K562 (cell line): ENCODE results near the gene ALDH8A1. TPM values are rescaled to one million over a fixed set of nuclear protein-coding genes. Genes with fewer than 3 reads are reported as not detected.

ENCODE experiments used
- ATAC-seq: fragments of 200-7000 bp; cut with Tn5 transposase; 3 replicates; pipeline ENCODE4 v1.9.1; 2020; ENCODE audit warnings: moderate library complexity
- BruUV-seq: library from RNA; stranded (reverse); fragments of 400-500 nt; replicated peaks from 2 replicates; lab custom pipeline; 2021; lab: Mats Ljungman, UMichigan
- CTCF ChIA-PET: fragments of 300-600 bp; formaldehyde crosslinking; extraction: SDS; loops from one replicate; lab custom pipeline; 2021; ENCODE audit warnings: low intra/inter-chr PET ratio; lab: Yijun Ruan, JAX
- POLR2A ChIA-PET: fragments of 300-600, 350-650 bp; sonication (Branson Sonifier 250); formaldehyde crosslinking; extraction: SDS; loops from one replicate; lab custom pipeline; 2021; ENCODE audit warnings: antibody characterized with exemption, inconsistent platforms; lab: Yijun Ruan, JAX
- DNase-seq, 4 experiments: peaks; one replicate each; pipeline versions ENCODE4 v3.0.0 to v3.0.0-alpha.2; 2011 to 2018; ENCODE audit warnings: low spot score in 3 of 4, mixed read lengths in 3 of 4; ENCODE audit errors: extremely low read depth in 1 of 4
- FAIRE-seq: peaks from 2 replicates; lab custom pipeline; 2011; peaks lifted over from hg19 to GRCh38; lab: Jason Lieb, UNC
- H2AFZ ChIP-seq: 2 replicates; pipeline ENCODE4 v1.6.0; 2011; ENCODE audit warnings: low read depth, low read length, control low read depth, inconsistent platforms
- H3K27ac ChIP-seq: fragments of 200-600 bp; 3 replicates; pipeline ENCODE4 v1.8.0; 2011; ENCODE audit warnings: low read depth, mild to moderate bottlenecking, control low read depth, inconsistent platforms, low read length, moderate library complexity, mixed read lengths; ENCODE audit errors: extremely low read depth
- H3K27me3 ChIP-seq, 2 experiments: fragments of 300-600 bp in 1 of 2; 2 replicates in 1 of 2; 3 replicates in 1 of 2; pipeline versions ENCODE4 v1.6.0 to v1.8.0; 2011; ENCODE audit warnings: inconsistent platforms in 2 of 2, low read length in 2 of 2, mild to moderate bottlenecking in 1 of 2, mixed read lengths in 1 of 2, moderate library complexity in 1 of 2; ENCODE audit not compliant: control insufficient read depth in 2 of 2, insufficient read depth in 2 of 2
- H3K36me3 ChIP-seq: fragments of 300-600 bp; 3 replicates; pipeline ENCODE4 v1.8.0; 2011; ENCODE audit warnings: mild to moderate bottlenecking, low read length, inconsistent platforms; ENCODE audit not compliant: control insufficient read depth, insufficient read depth
- H3K4me1 ChIP-seq, 2 experiments: fragments of 200-600 bp in 1 of 2; replicated peaks in 1 of 2; 2 replicates in 1 of 2; 3 replicates in 1 of 2; pipeline versions ENCODE4 v1.5.1 to v1.8.0; 2011; ENCODE audit warnings: inconsistent platforms in 2 of 2, low read length in 2 of 2, mild to moderate bottlenecking in 1 of 2, mixed read lengths in 1 of 2, moderate library complexity in 1 of 2; ENCODE audit not compliant: control insufficient read depth in 2 of 2, insufficient read depth in 2 of 2
- H3K4me2 ChIP-seq: 2 replicates; pipeline ENCODE4 v1.6.1; 2011; ENCODE audit warnings: low read length, control low read depth, inconsistent platforms, mixed read lengths; ENCODE audit not compliant: insufficient read depth
- H3K4me3 ChIP-seq: fragments of 200-600 bp; sonication (generic), shearing (Covaris generic); 2 replicates; pipeline ENCODE4 v1.5.1; 2016; ENCODE audit warnings: control low read depth, inconsistent platforms
- H3K79me2 ChIP-seq: fragments of 200-600 bp; 3 replicates; pipeline ENCODE4 v1.8.0; 2011; ENCODE audit warnings: low read length, inconsistent platforms; ENCODE audit not compliant: control insufficient read depth, insufficient read depth
- H3K9ac ChIP-seq, 2 experiments: 2 replicates each; pipeline versions ENCODE4 v1.6.0 to v1.6.1; 2011; ENCODE audit warnings: low read depth in 2 of 2, low read length in 2 of 2, control low read depth in 1 of 2, inconsistent platforms in 1 of 2, mild to moderate bottlenecking in 1 of 2, mixed read lengths in 1 of 2; ENCODE audit not compliant: insufficient read depth in 1 of 2
- H3K9me1 ChIP-seq: one replicate; pipeline ENCODE4 v1.6.0; 2011; ENCODE audit warnings: inconsistent platforms, mild to moderate bottlenecking, low read length, moderate library complexity; ENCODE audit not compliant: control insufficient read depth, insufficient read depth
- H3K9me3 ChIP-seq: replicated peaks from 2 replicates; pipeline ENCODE4 v1.5.1; 2011; ENCODE audit warnings: low read depth, low read length, inconsistent platforms; ENCODE audit not compliant: control insufficient read depth, insufficient read depth
- H4K20me1 ChIP-seq: replicated peaks from 2 replicates; pipeline ENCODE4 v1.6.1; 2011; ENCODE audit warnings: low read length, inconsistent platforms, mixed read lengths; ENCODE audit not compliant: control insufficient read depth, insufficient read depth
- HOXB6 ChIP-seq: fragments of 250-450 bp; sonication (Bioruptor Pico); IDR thresholded peaks from 2 replicates; pipeline ENCODE4 v1.5.1; 2022; ENCODE audit warnings: mild to moderate bottlenecking, borderline replicate concordance
- KHSRP ChIP-seq: fragments of 450-650 bp; IDR thresholded peaks from 2 replicates; pipeline ENCODE4 v1.6.1; 2017
- KLF16 ChIP-seq: IDR thresholded peaks from 2 replicates; pipeline ENCODE4 v1.6.1; 2016; ENCODE audit warnings: antibody characterized with exemption
- NFE2 ChIP-seq: IDR thresholded peaks from 2 replicates; pipeline ENCODE4 v1.6.1; 2014; ENCODE audit warnings: antibody characterized with exemption, low read depth
- RAD21 ChIP-seq, 2 experiments: fragments of 250-450 bp in 1 of 2; fragments of 450-650 bp in 1 of 2; sonication (Bioruptor Pico) in 1 of 2; formaldehyde crosslinking in 1 of 2; IDR thresholded peaks in 1 of 2; conservative IDR thresholded peaks in 1 of 2; 2 replicates each; pipeline versions ENCODE4 v1.4.0 to v1.8.0; 2020 to 2022; ENCODE audit warnings: mild to moderate bottlenecking in 2 of 2, moderate library complexity in 1 of 2
- WGBS: fragments of 100-300 bp; shearing (Covaris generic); methylation state at CpG from one replicate; pipeline ENCODE4 v1.1.6; 2016; ENCODE audit warnings: low coverage, mixed read lengths; ENCODE audit not compliant: insufficient coverage; ENCODE audit errors: missing lambda C conversion rate; 5-methylcytosine and 5-hydroxymethylcytosine counted together
- in situ Hi-C: fragments of 300-500 bp; cut with MboI; formaldehyde crosslinking; loops from 4 replicates; pipeline ENCODE4 v1.15.0; 2018; ENCODE audit warnings: inconsistent platforms, mixed read lengths
- intact Hi-C: fragments of 100-400 bp; cut with micrococcal nuclease; formaldehyde crosslinking; loops from 2 replicates; pipeline ENCODE4 v1.14.2; 2022
- polyA plus RNA-seq, 8 experiments: library from polyadenylated mRNA; depleted of rRNA in 4 of 8; stranded (reverse) in 5 of 8; unstranded in 3 of 8; fragments of >200 nt; fragmentation: Nextera tagmentation in 2 of 8; fragmentation: Illumina TruSeq in 1 of 8; extraction: Ambion mirVana in 2 of 8; extraction: Trizol in 1 of 8; gene quantifications; 2 replicates each; pipeline versions ENCODE4 v1.2.1 to v1.2.3, GENCODE V29; 2011 to 2014; ENCODE audit warnings: inconsistent platforms in 1 of 8, missing spikeins in 1 of 8
- total RNA-seq, 7 experiments: library from RNA; depleted of rRNA in 6 of 7; stranded (reverse); fragments of >200 nt in 6 of 7; fragmentation: Illumina TruSeq in 2 of 7; extraction: Trizol in 2 of 7; gene quantifications; 2 replicates each; pipeline versions ENCODE4 v1.2.1 to v1.2.3, GENCODE V29; 2011 to 2021; ENCODE audit warnings: low replicate concordance in 1 of 7
- TF ChIP-seq, protein P1 (sequence below), 2 experiments: IDR thresholded peaks in 1 of 2; conservative IDR thresholded peaks in 1 of 2; 2 replicates each; pipeline ENCODE4 v1.6.1; 2016; ENCODE audit warnings: low read depth in 2 of 2, mild to moderate bottlenecking in 1 of 2, missing compliant biosample characterization in 1 of 2, missing genetic modification characterization in 1 of 2, moderate library complexity in 1 of 2
- TF ChIP-seq, protein P2 (sequence below), 3 experiments: IDR thresholded peaks in 2 of 3; conservative IDR thresholded peaks in 1 of 3; 2 replicates each; pipeline ENCODE4 v1.5.1; 2011 to 2012; ENCODE audit warnings: low read length in 3 of 3, mild to moderate bottlenecking in 3 of 3, control low read depth in 2 of 3, improper control_type of control experiment in 1 of 3, inconsistent platforms in 1 of 3, low read depth in 1 of 3, mixed read lengths in 1 of 3, moderate library complexity in 1 of 3; ENCODE audit not compliant: insufficient read depth in 2 of 3

Gene ALDH8A1
- total and polyA plus RNA-seq, 9 of the 15 experiments (the other 6 are each of a cell fraction or from before 2014, with no cell fraction given): 0.03 to 0.18 (median 0.04) TPM; not detected in 2

DNA sequence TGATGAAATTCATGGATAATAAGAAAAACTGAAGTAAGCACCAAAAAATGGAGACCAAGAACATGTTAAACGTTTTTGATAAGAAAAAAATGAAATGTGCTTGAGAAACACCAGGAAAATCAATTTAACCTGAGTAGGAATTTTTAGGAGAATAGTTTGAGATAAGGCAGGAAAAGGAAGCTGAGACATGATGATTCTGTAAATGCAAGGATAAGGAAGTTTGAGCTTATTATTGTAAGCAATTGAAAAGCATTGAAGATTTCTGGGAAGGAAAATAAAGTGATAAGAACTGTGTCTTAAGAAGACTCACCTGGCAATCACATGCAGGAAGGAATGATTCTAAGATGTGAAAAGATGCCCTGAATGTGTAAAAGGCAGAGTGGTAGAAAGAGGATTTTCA lies 66.6 kb downstream of the ALDH8A1 start (continued):
- no peak for TF ChIP-seq KHSRP
- TF ChIP-seq NFE2: no peak

DNA sequence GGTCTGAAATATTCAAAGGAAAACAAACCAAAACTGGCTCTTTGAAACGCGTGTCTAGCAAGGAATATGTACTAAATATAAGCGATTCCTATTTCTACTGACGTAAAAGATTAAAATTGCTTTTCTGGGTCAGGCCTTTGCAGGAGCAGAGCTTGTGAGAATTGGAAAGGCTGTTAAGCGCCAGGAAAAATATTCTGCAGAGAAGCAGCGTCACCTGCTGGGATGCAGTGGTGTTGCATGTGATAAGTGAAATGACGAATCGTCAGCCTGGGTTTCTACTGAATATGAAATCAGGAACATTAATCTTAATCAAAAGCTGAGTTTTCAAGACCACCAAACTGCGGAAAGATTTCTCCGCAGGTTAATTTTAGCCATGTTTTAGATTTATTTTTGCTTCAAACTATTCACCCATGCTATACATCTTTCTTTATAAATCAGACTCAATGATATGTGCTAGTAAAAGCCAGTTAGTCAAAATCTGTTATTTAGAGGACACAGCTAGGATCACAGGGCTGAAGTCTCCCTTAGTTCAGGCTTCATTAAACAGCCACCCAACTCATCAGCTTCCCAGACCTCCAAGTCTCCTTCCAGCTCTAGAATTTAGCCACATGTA lies 67.4 kb downstream of the ALDH8A1 start:
- no peaks in the 10 kb centered on the region for H3K4me1 ChIP-seq
- FAIRE-seq (peak; percentile 84), ATAC-seq (peak; percentile 87), DNase-seq (peak; percentile 35 to 62 (median 46))
- no peaks in the 10 kb centered on the region for H4K20me1 ChIP-seq
- H3K4me3 ChIP-seq: no peak overlapping the region
- BruUV-seq: no TSS peak
- 3% methylated on average over 10 of the region's 10 CpGs for WGBS
- no peak overlapping the region for H2AFZ ChIP-seq
- CTCF ChIA-PET: interaction anchor here (0.7 to 2.3 kb wide), 7 partner anchors 60 to 959 kb away, joined by 3 to 16 read pairs (median 5); no protein-coding TSS in a partner anchor
- H3K27me3 ChIP-seq: no peaks in the 10 kb centered on the region; a peak in 5 of 5 replicates
- POLR2A ChIA-PET: interaction anchor here (0.8 to 1.3 kb wide), 3 partner anchors 59 to 708 kb away, joined by 3 to 4 read pairs (median 3); no protein-coding TSS in a partner anchor
- no peaks in the 10 kb centered on the region for H3K36me3 ChIP-seq
- no peak overlapping the region for H3K9ac ChIP-seq
- H3K27ac ChIP-seq: no peak overlapping the region
- H3K4me2 ChIP-seq: no peak overlapping the region
- H3K9me1 ChIP-seq: no peaks in the 10 kb centered on the region
- in situ Hi-C loops (no loop called here), intact Hi-C loops (loop anchor here (1.0 to 5.0 kb wide), 4 partner anchors 60 to 770 kb away; no protein-coding TSS in a partner anchor)
- no peaks in the 10 kb centered on the region for H3K9me3 ChIP-seq
- no peaks in the 10 kb centered on the region for H3K79me2 ChIP-seq
- peak; percentile 77 to 87 for TF ChIP-seq RAD21 (CRISPR knock-in tag; conservative IDR thresholded peaks at IDR 0.05 in 1 of 2, IDR thresholded peaks at IDR 0.05 in 1 of 2)
- TF ChIP-seq HOXB6: no peak
- TF ChIP-seq, protein P1, sequence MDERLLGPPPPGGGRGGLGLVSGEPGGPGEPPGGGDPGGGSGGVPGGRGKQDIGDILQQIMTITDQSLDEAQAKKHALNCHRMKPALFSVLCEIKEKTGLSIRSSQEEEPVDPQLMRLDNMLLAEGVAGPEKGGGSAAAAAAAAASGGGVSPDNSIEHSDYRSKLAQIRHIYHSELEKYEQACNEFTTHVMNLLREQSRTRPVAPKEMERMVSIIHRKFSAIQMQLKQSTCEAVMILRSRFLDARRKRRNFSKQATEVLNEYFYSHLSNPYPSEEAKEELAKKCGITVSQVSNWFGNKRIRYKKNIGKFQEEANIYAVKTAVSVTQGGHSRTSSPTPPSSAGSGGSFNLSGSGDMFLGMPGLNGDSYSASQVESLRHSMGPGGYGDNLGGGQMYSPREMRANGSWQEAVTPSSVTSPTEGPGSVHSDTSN (CRISPR knock-in tag; IDR thresholded peaks at IDR 0.05; ENCODE audit: low read depth): no peak
- TF ChIP-seq, protein P1 (tag; conservative IDR thresholded peaks at IDR 0.05; ENCODE audit: low read depth): peak; percentile 42
- TF ChIP-seq, protein P2, sequence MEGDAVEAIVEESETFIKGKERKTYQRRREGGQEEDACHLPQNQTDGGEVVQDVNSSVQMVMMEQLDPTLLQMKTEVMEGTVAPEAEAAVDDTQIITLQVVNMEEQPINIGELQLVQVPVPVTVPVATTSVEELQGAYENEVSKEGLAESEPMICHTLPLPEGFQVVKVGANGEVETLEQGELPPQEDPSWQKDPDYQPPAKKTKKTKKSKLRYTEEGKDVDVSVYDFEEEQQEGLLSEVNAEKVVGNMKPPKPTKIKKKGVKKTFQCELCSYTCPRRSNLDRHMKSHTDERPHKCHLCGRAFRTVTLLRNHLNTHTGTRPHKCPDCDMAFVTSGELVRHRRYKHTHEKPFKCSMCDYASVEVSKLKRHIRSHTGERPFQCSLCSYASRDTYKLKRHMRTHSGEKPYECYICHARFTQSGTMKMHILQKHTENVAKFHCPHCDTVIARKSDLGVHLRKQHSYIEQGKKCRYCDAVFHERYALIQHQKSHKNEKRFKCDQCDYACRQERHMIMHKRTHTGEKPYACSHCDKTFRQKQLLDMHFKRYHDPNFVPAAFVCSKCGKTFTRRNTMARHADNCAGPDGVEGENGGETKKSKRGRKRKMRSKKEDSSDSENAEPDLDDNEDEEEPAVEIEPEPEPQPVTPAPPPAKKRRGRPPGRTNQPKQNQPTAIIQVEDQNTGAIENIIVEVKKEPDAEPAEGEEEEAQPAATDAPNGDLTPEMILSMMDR (IDR thresholded peaks at IDR 0.05 in 2 of 3, conservative IDR thresholded peaks at IDR 0.05 in 1 of 3; ENCODE audit: insufficient read depth in 2 of 3, low read depth in 1 of 3, low read length in 3 of 3): peak; percentile 79 to 89 (median 82)
- 0 out of 2 replicates have a peak, but pooled peaks have one; percentile 19 for TF ChIP-seq KLF16
